Cardiac muscle cell (in vitro differentiated cells and primary cell): ENCODE data around the gene KCNQ5. TPM values are rescaled to one million over a fixed set of nuclear protein-coding genes. Genes with fewer than 3 reads are reported as not detected.
"Not testable (repeated sequence)": the region's sequence is repeated elsewhere in the genome, so short reads cannot be mapped to it uniquely, and the experiment has no call there.

Experiments
- DNase-seq, 2 donors: peaks; one replicate each; pipeline versions ENCODE4 v3.0.0 to v3.0.0-alpha.2; 2010 to 2017; ENCODE audit warnings: low read depth in 1 of 2, low spot score in 1 of 2
- H3K27ac ChIP-seq: fragments of 200-600 bp; sonication (generic); 2 replicates; pipeline ENCODE4 v1.5.1; 2016
- H3K27me3 ChIP-seq: fragments of 200-600 bp; sonication (generic); 2 replicates; pipeline ENCODE4 v1.6.0; 2016; ENCODE audit warnings: control low read depth
- H3K36me3 ChIP-seq: fragments of 200-600 bp; sonication (generic); 2 replicates; pipeline ENCODE4 v1.5.1; 2016; ENCODE audit warnings: control low read depth
- H3K4me1 ChIP-seq: fragments of 200-600 bp; sonication (generic); 2 replicates; pipeline ENCODE4 v1.8.1; 2017; ENCODE audit warnings: low read depth, mild to moderate bottlenecking, mixed run types
- H3K4me3 ChIP-seq: fragments of 200-600 bp; sonication (generic); 2 replicates; pipeline ENCODE4 v1.5.1; 2016; ENCODE audit warnings: mild to moderate bottlenecking
- H3K9me3 ChIP-seq: fragments of 200-600 bp; sonication (generic); 2 replicates; pipeline ENCODE4 v1.5.1; 2017; ENCODE audit warnings: low read depth, mild to moderate bottlenecking, control low read depth
- CTCF ChIP-seq: IDR thresholded peaks from 2 replicates; pipeline ENCODE4 v1.5.1; 2012; ENCODE audit warnings: low read depth, mild to moderate bottlenecking, low read length
- polyA plus RNA-seq: library from polyadenylated mRNA; unstranded; fragments of >200 nt; fragmentation: Nextera tagmentation; extraction: Ambion mirVana; gene quantifications from 2 replicates; pipeline ENCODE4 v1.2.1, GENCODE V29; 2016
- total RNA-seq: library from RNA; depleted of rRNA; stranded (reverse); fragments of >200 nt; gene quantifications from 2 replicates; pipeline ENCODE4 v1.2.3, GENCODE V29; 2016

Gene KCNQ5
- total and polyA plus RNA-seq, 2 experiments from 2014 or later = 31.4 to 45.4 TPM

DNA sequence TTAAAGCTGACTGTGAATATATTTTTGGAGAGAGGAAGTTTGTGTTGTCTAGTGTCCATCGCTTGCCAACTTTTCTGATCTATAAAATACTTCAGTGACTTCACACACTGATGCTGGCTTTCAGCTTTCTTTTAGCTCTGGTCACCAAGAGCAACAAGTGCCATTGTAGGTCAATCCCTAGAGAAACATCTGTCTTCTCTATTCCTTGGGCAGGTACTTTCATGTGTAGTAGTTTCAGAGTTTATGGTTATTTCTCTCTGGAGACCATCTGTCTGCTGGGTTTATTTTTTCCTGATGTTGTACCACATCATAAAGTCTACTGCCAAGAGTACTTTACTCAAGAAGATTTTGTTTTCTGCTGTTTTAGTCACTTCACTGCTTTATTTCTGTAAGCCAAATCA lies 353.5 kb downstream of the KCNQ5 start:
- H3K27me3 ChIP-seq = no peaks in the 10 kb centered on the region
- no peak for TF ChIP-seq CTCF

DNA sequence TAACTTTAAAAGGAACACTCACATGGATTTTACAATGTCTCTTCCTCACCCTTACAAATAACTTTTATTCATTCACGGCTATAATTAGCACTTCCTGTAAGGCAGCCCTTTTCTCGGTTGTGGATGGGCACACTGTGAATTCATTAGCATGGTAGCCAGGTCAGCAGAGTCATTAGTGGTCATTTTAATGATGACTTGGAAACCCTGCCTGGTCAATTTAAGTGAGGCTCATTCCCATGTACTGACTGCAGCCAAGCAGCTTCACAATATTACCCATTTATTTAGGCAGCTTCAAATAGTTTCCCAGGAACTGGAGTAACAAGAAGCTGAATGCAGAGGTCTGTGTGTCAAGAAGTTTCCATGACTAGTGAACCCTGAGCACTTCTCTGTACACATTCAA lies 354.6 kb downstream of the KCNQ5 start:
- Histone ChIP-seq H3K27me3 (no peaks in the 10 kb centered on the region), H3K27ac (peak overlapping the region; percentile 36), H3K4me1 (peaks cover 11% of the 10 kb centered on the region), H3K9me3 (no peaks in the 10 kb centered on the region), H3K4me3 (no peak overlapping the region), H3K36me3 (no peaks in the 10 kb centered on the region)
- DNase-seq = no peak
- no peak for TF ChIP-seq CTCF

More for the DNA sequence above, 353.5 kb downstream of the KCNQ5 start:
- no peaks in the 10 kb centered on the region for H3K36me3 ChIP-seq
- no peak overlapping the region for H3K27ac ChIP-seq
- no peak for DNase-seq
- no peaks in the 10 kb centered on the region for H3K9me3 ChIP-seq
- H3K4me3 ChIP-seq = no peak overlapping the region
- peaks cover 11% of the 10 kb centered on the region for H3K4me1 ChIP-seq

DNA sequence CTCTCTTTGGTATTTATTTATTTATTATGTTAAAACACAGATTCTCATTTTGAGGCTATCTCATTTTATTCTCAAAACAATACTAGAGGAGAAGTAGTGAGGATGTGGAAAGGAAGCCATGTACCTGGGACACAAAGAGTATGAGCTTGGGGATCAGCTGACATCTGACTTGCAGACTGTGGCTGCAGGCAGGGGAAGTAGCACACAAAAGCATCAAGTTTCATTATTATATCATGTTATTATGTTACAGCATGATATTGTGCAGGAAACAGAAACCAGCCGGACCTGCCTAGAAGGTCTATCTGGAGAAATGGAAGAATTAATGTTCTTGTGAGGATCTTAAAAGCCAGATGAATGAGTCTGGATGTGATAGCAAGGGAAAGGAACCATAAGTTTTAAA lies 355.2 kb downstream of the KCNQ5 start:
- no peak for DNase-seq
- TF ChIP-seq CTCF = no peak
- Histone ChIP-seq H3K4me3 (no peak overlapping the region), H3K4me1 (peaks cover 11% of the 10 kb centered on the region), H3K36me3 (no peaks in the 10 kb centered on the region), H3K27ac (peak overlapping the region; percentile 36), H3K9me3 (no peaks in the 10 kb centered on the region), H3K27me3 (no peaks in the 10 kb centered on the region)

- H3K9me3 ChIP-seq, DNase-seq, H3K36me3 ChIP-seq, H3K27ac ChIP-seq, H3K27me3 ChIP-seq, H3K4me1 ChIP-seq, H3K4me3 ChIP-seq: not testable (repeated sequence)
Measured at GRCh38 chr6:72978808-72979207, 356.9 kb downstream of the KCNQ5 start.

DNA sequence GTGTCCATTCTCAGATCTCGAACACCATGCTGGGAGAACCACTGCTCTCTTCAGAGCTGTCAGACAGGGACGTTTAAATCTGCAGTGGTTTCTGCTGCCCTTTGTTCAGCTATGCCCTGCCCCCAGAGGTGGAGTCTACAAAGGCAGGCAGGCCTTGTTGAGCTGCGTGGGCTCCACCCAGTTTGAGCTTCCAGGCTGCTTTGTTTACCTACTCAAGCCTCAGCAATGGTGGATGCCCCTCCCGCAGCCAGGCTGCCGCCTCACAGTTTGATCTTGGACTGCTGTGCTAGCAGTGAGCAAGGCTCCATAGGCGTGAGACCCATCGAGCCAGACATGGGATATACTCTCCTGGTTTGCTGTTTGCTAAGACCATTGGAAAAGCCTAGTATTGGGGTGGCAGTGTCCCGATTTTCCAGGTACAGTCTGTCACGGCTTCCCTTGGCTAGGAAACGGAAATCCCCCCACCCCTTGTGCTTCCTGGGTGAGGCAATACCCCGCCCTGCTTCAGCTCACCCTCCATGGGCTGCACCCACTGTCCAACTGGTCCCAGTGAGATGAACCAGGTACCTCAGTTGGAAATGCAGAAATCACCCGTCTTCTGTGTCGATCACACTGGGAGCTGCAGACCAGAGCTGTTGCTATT lies 362.4 kb downstream of the KCNQ5 start:
- not testable (repeated sequence) for H3K9me3 ChIP-seq, H3K27me3 ChIP-seq, H3K4me1 ChIP-seq, H3K4me3 ChIP-seq, DNase-seq, H3K27ac ChIP-seq, H3K36me3 ChIP-seq

DNA sequence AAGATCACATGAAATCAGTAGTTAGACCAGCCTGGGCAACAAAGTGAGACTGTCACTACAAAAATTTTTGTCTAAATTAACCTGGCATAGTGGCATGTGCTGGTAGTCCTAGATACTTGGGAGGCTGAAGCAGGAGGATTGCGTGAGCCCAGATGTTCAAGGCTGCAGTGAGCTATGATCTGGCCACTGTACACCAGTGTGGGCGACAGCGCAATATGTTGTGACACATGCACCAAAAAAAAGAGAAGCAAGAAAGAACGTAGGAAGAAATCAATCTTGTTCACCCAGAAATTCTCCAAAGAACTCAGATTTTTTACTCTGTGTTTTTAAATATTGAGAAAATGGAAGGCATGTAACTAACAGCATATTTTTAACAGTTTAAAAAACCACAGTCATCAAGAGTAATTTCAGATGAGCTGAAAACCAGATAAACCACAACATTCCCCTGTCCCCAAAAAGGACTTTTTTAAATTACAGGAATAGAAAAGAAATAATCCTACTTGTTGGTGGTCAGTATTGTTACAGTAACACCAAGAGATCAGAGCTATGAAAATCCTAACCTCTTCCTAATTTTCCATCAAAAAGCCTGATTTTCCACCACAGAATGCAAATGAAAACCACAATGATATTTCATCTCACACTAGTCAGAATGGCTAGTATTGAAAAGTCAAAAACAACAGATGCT lies 363.3 kb downstream of the KCNQ5 start:
- no peaks in the 10 kb centered on the region for H3K9me3 ChIP-seq
- DNase-seq = no peak
- no peak overlapping the region for H3K4me3 ChIP-seq
- no peaks in the 10 kb centered on the region for H3K27me3 ChIP-seq
- no peaks in the 10 kb centered on the region for H3K4me1 ChIP-seq
- H3K36me3 ChIP-seq = no peaks in the 10 kb centered on the region
- no peak overlapping the region for H3K27ac ChIP-seq
- TF ChIP-seq CTCF = no peak
